ENCODE data around the gene CTIF.

DNA sequence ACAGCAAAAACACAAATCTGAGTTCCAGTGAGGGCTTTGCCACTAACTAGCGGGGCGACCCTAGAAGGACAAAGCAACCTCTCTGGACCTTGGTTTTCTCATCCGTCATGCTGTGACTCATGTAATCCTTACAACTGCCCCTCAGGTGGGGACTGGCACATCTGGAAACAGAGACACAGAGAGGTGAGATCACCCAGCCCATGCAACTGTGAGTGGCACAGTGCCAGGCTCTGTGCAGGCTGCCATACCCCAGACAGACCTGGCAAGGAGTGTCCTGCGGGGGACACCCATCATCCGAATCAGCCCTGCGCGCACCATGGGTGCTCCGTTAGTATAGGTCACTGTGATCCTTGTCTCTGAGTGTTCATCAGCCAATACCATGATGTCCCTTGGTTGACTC lies 213.6 kb downstream of the CTIF start:
- TF ChIP-seq, protein P1, sequence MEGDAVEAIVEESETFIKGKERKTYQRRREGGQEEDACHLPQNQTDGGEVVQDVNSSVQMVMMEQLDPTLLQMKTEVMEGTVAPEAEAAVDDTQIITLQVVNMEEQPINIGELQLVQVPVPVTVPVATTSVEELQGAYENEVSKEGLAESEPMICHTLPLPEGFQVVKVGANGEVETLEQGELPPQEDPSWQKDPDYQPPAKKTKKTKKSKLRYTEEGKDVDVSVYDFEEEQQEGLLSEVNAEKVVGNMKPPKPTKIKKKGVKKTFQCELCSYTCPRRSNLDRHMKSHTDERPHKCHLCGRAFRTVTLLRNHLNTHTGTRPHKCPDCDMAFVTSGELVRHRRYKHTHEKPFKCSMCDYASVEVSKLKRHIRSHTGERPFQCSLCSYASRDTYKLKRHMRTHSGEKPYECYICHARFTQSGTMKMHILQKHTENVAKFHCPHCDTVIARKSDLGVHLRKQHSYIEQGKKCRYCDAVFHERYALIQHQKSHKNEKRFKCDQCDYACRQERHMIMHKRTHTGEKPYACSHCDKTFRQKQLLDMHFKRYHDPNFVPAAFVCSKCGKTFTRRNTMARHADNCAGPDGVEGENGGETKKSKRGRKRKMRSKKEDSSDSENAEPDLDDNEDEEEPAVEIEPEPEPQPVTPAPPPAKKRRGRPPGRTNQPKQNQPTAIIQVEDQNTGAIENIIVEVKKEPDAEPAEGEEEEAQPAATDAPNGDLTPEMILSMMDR (IDR thresholded peaks at IDR 0.05 in 8 of 11, conservative IDR thresholded peaks at IDR 0.05 in 3 of 11): no peak
- TF ChIP-seq POLR2A (IDR thresholded peaks at IDR 0.05): no peak
- TF ChIP-seq POLR2AphosphoS5 (IDR thresholded peaks at IDR 0.05): no peak
